ENCODE results near the gene PHF14.
A peak's percentile ranks its signal among the peaks of the same experiment; 100 is the strongest.

Gene PHF14

GRCh38 chr7:11172835-11173234 is 199.2 kb downstream of the PHF14 start:
- no peak for ATAC-seq
- TF ChIP-seq ISL1 (CRISPR knock-in tag; IDR thresholded peaks at IDR 0.05) (no peak), TSHZ2 (CRISPR knock-in tag; IDR thresholded peaks at IDR 0.05) (no peak), TOX (CRISPR knock-in tag; IDR thresholded peaks at IDR 0.05; ENCODE audit: borderline replicate concordance) (no peak), CSDC2 (CRISPR knock-in tag; IDR thresholded peaks at IDR 0.05) (no peak), GLIS3 (CRISPR knock-in tag; IDR thresholded peaks at IDR 0.05) (no peak), BACH2 (CRISPR knock-in tag; IDR thresholded peaks at IDR 0.05; ENCODE audit: borderline replicate concordance) (no peak), PPARA (CRISPR knock-in tag; IDR thresholded peaks at IDR 0.05; ENCODE audit: borderline replicate concordance) (no peak), POU6F1 (CRISPR knock-in tag; IDR thresholded peaks at IDR 0.05; ENCODE audit: borderline replicate concordance, low read depth) (no peak), CSRNP3 (CRISPR knock-in tag; IDR thresholded peaks at IDR 0.05) (no peak)

- TF ChIP-seq ARNTL (CRISPR knock-in tag; IDR thresholded peaks at IDR 0.05; ENCODE audit: borderline replicate concordance, low read depth) (no peak), CSDC2 (CRISPR knock-in tag; IDR thresholded peaks at IDR 0.05) (no peak), TSHZ2 (CRISPR knock-in tag; IDR thresholded peaks at IDR 0.05) (no peak), BACH2 (CRISPR knock-in tag; IDR thresholded peaks at IDR 0.05; ENCODE audit: borderline replicate concordance) (no peak), RARB (CRISPR knock-in tag; IDR thresholded peaks at IDR 0.05) (no peak)
- ATAC-seq, result no peak
Observed at GRCh38 chr7:11175371-11175770, 201.7 kb downstream of the PHF14 start.

- TF ChIP-seq TOX (CRISPR knock-in tag; IDR thresholded peaks at IDR 0.05; ENCODE audit: borderline replicate concordance), result no peak
- no peak for TF ChIP-seq CSDC2 (CRISPR knock-in tag; IDR thresholded peaks at IDR 0.05)
- no peak for TF ChIP-seq RARB (CRISPR knock-in tag; IDR thresholded peaks at IDR 0.05)
- TF ChIP-seq PPARA (CRISPR knock-in tag; IDR thresholded peaks at IDR 0.05; ENCODE audit: borderline replicate concordance), result no peak
- TF ChIP-seq ZNF565 (CRISPR knock-in tag; conservative IDR thresholded peaks at IDR 0.05; ENCODE audit: low read depth), result no peak
- no peak for TF ChIP-seq TSHZ2 (CRISPR knock-in tag; IDR thresholded peaks at IDR 0.05)
- TF ChIP-seq ISL1 (CRISPR knock-in tag; IDR thresholded peaks at IDR 0.05), result no peak
- ATAC-seq, result no peak
Observed at GRCh38 chr7:11175887-11176286, 202.2 kb downstream of the PHF14 start.

GRCh38 chr7:11176985-11177555 is 203.4 kb downstream of the PHF14 start:
- TF ChIP-seq ISL1 (CRISPR knock-in tag; IDR thresholded peaks at IDR 0.05) (peak; percentile 69), TCF4 (CRISPR knock-in tag; IDR thresholded peaks at IDR 0.05; ENCODE audit: borderline replicate concordance) (peak; percentile 69), ZFP30 (CRISPR knock-in tag; IDR thresholded peaks at IDR 0.05) (no peak), ZNF70 (CRISPR knock-in tag; IDR thresholded peaks at IDR 0.05) (0 out of 2 replicates have a peak, but pooled peaks have one; percentile 7), CREB5 (CRISPR knock-in tag; IDR thresholded peaks at IDR 0.05; ENCODE audit: low read depth) (no peak)

More at GRCh38 chr7:11176985-11177555, 203.4 kb downstream of the PHF14 start:
- peak; percentile 21; the same call in 1 of the 3 replicates for ATAC-seq
